GM19351 (cell line): ENCODE data around the gene HNMT.

ENCODE experiments used
- ATAC-seq: cut with Tn5 transposase; IDR thresholded peaks from one replicate; pipeline ENCODE4 v1.9.1; 2021; ENCODE audit warnings: mild to moderate bottlenecking, moderate library complexity; ENCODE audit not compliant: unreplicated experiment

Gene HNMT

GRCh38 chr2:138009622-138010021 lies 45.3 kb downstream of the HNMT start:
- no peak for ATAC-seq

DNA sequence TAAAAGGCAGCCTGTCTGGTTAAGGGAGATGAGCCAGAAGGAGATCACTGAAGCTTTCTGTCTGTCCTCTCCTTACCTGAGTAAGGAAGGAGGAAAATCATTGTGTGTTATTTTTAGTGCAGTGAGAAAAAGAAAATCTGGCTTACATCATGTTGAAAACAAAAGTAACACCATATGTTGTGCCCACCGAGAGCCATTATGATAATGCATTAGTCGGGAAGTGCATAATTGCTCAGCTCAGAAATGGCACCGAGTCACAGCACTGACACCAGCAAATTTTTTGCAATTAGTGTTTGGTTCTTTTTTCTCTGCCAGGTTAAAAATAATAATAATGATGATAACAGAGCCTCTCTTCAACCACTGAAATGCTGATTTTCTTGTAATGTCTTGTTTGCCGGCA lies 46.6 kb downstream of the HNMT start:
- ATAC-seq, result no peak

DNA sequence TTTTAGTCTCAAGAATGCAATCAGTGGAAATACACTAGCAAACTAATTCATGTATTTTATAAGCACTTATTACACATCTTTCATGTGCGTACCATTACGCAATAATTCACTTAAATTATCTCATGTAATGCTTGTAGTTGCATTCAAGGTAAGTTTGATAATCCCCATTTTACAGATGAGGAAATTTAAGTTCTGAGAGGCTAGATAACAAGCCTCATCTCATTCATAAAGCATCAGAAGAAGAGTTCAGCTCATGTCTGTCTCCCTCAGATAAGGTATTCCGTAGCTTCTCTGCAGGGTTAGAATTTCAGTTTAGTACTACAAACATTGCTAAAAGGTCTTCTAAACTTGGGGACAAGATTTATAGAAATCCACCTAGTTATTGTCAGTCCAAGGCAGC lies 47.8 kb downstream of the HNMT start:
- ATAC-seq, result no peak

DNA sequence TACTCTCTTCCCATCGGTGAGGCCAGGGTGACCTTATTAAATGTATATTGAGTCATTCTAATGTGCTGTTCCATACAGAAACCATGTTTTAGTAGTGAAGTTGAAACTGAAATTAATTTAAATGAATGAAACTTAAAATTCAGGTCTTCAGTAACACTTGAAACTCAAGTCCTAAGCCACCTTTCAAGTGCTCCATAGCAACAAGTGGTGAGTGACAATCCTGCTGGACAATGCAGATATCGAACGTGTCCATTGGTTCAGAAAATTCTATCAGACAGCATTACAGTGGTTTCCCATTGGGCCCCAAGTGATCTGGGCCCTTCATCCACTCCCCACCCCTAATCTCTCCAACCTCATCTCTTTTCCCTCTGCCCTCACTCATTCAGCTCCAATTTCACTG lies 48.7 kb downstream of the HNMT start:
- ATAC-seq, result no peak

DNA sequence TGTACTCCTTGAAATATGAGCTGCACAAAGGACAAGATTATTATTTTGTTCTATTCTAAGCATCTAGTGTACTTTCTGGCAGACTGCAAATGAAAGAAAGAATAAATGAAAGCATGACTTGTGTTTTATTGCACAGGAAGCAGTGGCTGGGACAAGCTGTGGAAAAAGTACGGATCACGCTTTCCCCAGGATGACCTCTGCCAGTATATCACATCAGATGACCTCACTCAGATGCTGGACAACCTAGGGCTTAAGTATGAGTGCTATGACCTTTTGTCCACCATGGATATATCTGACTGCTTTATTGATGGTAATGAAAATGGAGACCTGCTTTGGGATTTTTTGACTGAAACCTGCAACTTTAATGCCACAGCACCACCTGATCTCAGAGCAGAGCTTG lies 49.4 kb downstream of the HNMT start:
- no peak for ATAC-seq

GRCh38 chr2:138015494-138015893 lies 51.2 kb downstream of the HNMT start:
- ATAC-seq, result no peak

- no peak for ATAC-seq
These were observed 52.2 kb downstream of the HNMT start for GRCh38 chr2:138016351-138017087.

- no peak for ATAC-seq
These were observed 53.6 kb downstream of the HNMT start for GRCh38 chr2:138017824-138018223.

DNA sequence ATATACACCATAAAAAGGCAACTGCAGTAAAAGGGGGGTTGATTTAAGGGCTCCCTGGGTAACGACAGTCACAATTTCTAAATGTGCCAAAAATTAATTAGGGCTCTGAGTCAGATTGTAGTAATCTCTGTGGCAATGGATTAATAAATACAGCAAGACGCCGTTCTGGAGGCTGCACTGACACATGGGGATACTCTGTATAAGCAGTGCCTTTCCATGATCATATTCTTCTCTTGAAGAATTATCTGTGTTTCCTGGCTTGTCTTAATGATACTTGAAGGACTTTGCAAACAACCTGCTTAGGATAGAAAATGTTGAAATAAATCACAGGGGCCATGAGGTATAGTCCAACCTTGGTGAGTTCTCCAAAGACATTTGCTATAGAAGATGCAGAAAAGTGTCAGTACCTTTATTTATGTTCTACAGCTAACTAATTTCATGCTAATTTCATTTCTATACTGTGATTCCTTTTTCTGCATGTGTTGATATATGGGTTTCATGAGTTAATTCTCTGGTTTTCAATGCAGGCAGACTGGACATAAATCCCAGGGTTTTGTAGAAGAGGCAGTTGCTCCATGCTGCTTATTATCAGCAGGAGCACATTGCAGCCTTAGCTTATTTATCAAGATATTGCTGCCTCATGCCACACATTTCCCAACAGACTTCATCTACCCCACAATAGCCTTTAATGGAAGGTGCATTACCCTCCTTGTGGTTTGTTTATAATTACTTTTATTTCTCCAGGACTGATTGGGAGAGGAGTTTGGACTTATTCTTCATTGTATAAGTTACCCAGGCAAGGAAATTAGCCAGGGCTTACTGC lies 54.8 kb downstream of the HNMT start:
- no peak for ATAC-seq

GRCh38 chr2:138020432-138020831 lies 56.2 kb downstream of the HNMT start:
- ATAC-seq, result no peak

- ATAC-seq, result no peak
These were observed 56.9 kb downstream of the HNMT start for GRCh38 chr2:138021154-138021553.

DNA sequence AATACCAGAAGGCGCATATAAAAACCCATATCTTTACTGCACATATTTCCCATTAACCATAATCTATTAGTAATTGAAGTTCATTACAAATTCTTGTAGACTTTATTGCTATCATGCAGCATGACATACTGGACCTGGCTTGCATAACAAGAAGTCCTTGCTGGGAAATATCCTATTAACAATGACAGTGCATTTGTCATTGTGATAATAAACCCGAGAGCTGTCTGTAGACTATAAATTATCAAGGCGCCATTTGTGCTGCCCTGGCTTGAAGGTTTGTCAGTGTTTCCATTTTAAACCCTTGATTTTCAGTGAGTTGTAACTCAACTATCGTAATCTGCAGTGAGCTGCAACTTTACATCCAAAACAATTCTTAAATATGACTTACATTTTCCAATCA lies 59.0 kb downstream of the HNMT start:
- ATAC-seq, result no peak

DNA sequence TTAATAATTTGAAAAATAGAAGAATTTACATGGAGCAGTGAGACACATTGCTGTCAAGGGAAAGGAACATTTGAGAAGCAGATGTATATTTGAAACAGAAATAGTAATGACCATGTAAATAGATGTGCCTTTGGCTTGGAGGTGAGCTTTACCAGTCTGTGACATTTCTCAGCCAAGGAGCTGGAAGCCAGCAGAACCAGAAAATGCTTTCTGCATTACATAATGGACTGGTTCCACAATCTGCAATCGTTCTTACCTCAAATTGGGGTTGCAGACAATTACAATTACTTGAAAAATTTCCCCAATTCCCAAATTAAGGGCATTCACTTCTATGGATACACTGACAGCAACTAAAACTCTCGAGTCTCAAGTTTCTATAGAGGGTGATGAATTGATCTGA lies 59.7 kb downstream of the HNMT start:
- no peak for ATAC-seq

GRCh38 chr2:138026111-138027020 lies 62.1 kb downstream of the HNMT start:
- no peak for ATAC-seq

DNA sequence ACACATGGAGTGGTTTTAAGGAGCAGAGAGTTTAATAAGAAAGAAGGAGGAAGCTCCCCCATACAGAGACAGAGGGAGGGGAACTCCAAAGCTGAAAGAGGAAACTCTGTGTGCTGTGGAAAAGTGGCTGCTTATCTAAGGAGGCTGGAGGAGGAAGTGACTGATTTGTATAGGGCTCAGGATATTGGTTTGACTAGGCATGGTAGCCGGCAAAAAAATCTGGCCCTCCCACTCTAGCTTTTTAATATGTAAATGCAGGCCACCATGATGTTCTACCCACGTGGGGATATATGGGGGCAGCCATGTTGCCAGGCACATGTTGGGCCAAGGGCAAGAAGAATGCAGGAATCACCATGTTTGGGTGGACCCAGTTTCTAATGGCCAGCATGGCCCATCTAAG lies 64.3 kb downstream of the HNMT start:
- peak; percentile 46 for ATAC-seq

GRCh38 chr2:138029276-138029675 lies 65.0 kb downstream of the HNMT start:
- ATAC-seq, result no peak

DNA sequence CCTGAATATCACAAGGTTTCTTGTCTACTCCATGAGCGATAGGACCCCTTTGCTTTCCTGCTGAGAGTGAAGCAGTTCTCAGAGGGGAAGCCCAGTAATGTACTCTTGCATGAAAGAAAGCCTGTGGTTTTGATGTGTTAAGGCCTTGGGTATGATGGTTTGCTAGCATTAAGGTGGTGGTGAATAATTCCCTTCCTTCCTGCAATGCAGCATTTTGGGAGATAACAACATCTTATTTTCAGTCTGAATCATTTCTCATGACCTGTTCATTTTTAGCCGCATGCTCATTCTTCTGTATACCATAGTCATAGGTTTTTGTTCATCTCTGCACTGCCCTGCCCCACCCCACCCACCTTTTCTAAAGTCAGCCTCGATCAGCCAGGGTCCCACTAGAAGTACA lies 66.2 kb downstream of the HNMT start:
- peak; percentile 78 for ATAC-seq

DNA sequence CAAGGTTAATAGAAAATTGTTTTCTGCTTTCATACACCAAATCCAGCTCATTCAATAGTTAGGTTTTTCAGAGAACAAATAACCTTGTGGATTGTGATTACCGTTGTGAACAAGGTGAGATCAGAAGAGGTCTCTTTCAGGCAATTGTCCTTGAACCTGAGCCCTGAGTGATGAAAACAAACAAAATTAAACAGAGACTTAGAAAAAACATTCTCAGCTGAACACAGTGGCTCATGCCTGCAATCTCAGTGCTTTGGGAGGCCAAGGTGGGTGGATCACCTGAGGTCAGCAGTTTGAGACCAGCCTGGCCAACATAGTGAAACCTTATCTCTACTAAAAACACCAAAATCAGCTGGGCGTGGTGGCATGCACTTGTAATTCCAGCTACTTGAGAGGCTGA lies 68.1 kb downstream of the HNMT start:
- ATAC-seq, result no peak

GRCh38 chr2:138034536-138034935 lies 70.3 kb downstream of the HNMT start:
- no peak for ATAC-seq

DNA sequence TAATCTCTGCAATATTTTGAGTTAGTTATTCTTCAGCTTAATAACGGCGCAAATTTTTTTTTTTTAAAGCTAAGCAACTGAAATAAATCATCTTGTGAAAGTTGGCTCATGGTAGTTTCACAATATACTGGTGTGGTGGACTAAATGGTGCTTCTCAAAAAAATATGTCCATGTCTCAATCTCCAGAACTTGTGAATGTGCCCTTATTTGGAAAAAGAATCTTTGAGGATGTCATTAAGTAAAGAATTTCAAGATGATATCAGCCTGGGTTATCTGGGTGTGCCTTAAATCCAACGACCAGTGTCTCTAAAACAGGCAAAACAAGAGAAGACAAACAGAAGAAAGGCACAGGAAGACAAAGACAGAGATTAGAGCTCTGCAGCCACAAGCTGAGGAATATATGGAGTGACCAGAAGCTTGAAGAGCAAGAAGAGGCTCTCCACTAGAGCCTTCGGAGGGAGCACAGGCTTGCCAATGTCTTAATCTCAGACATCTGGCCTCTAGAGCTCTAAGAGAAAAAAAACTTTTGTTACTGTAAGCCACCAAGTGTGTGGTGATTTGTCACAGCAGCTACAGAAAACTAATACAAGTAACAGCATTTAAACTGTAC lies 71.4 kb downstream of the HNMT start:
- no peak for ATAC-seq

GRCh38 chr2:138036522-138036921 lies 72.2 kb downstream of the HNMT start:
- ATAC-seq, result no peak
